AG04449 (cell line): ENCODE data around the gene PTGIS.

Source experiments
- CTCF ChIA-PET: fragments of 350-600 bp; formaldehyde crosslinking; extraction: SDS; loops from one replicate; lab custom pipeline; 2021; ENCODE audit warnings: antibody characterized with exemption; lab: Yijun Ruan, JAX
- POLR2A ChIA-PET: fragments of 400-600, 350-600 bp; formaldehyde crosslinking; extraction: SDS; loops from one replicate; lab custom pipeline; 2020; ENCODE audit warnings: antibody characterized with exemption, inconsistent platforms; lab: Yijun Ruan, JAX
- DNase-seq: peaks from one replicate; pipeline ENCODE4 v3.0.0-alpha.2; 2010; ENCODE audit warnings: low read depth, low spot score
- H3K4me3 ChIP-seq: 2 replicates; pipeline ENCODE4 v1.5.1; 2011; ENCODE audit warnings: low read depth, mild to moderate bottlenecking, control low read depth, low read length
- CTCF ChIP-seq: IDR thresholded peaks from one replicate; pipeline ENCODE4 v1.5.1; 2011; ENCODE audit warnings: mild to moderate bottlenecking, moderate library complexity, low read length, control low read depth, inconsistent platforms; ENCODE audit not compliant: insufficient read depth; ENCODE audit errors: missing control alignments

Gene PTGIS

GRCh38 chr20:49470922-49471321 is 97.0 kb downstream of the PTGIS start:
- CTCF ChIA-PET, result interaction anchor here (1.8 kb wide), 1 partner anchor 14 kb away, joined by 4 read pairs; no protein-coding TSS in a partner anchor
- POLR2A ChIA-PET, result no interaction called here
- H3K4me3 ChIP-seq, result no peak overlapping the region
- TF ChIP-seq CTCF, result no peak
- DNase-seq, result no peak

- CTCF ChIA-PET, result interaction anchor here (1.0 kb wide), 1 partner anchor 16 kb away, joined by 3 read pairs; no protein-coding TSS in a partner anchor
- H3K4me3 ChIP-seq, result no peak overlapping the region
- DNase-seq, result no peak
- TF ChIP-seq CTCF, result no peak
- POLR2A ChIA-PET, result no interaction called here
Observed at GRCh38 chr20:49469060-49469459, 98.9 kb downstream of the PTGIS start.

GRCh38 chr20:49468412-49468811 is 99.5 kb downstream of the PTGIS start:
- DNase-seq, result no peak
- CTCF ChIA-PET, result no interaction called here
- no peak for TF ChIP-seq CTCF
- POLR2A ChIA-PET, result no interaction called here
- no peak overlapping the region for H3K4me3 ChIP-seq

GRCh38 chr20:49466114-49466912 is 101.6 kb downstream of the PTGIS start:
- no peak for TF ChIP-seq CTCF
- H3K4me3 ChIP-seq, result no peak overlapping the region
- no peak for DNase-seq
- ChIA-PET POLR2A (no interaction called here), CTCF (interaction anchor here (1.1 kb wide), 1 partner anchor 18 kb away, joined by 3 read pairs; no protein-coding TSS in a partner anchor)

- POLR2A ChIA-PET, result no interaction called here
- no peak for DNase-seq
- CTCF ChIA-PET, result interaction anchor here (1.3 kb wide), 1 partner anchor 19 kb away, joined by 3 read pairs; no protein-coding TSS in a partner anchor
- no peak for TF ChIP-seq CTCF
- H3K4me3 ChIP-seq, result no peak overlapping the region
Observed at GRCh38 chr20:49464556-49464955, 103.4 kb downstream of the PTGIS start.

- ChIA-PET POLR2A (no interaction called here), CTCF (interaction anchor here (3.9 kb wide), 1 partner anchor 22 kb away, joined by 14 read pairs; no protein-coding TSS in a partner anchor)
- DNase-seq, result no peak
- H3K4me3 ChIP-seq, result no peak overlapping the region
- TF ChIP-seq CTCF, result no peak
Observed at GRCh38 chr20:49462626-49463025, 105.3 kb downstream of the PTGIS start.
